Aortic smooth muscle cell (primary cell): ENCODE data around the gene PEX3. TPM values are rescaled to one million over a fixed set of nuclear protein-coding genes. Genes with fewer than 3 reads are reported as not detected.

Experiments
- total RNA-seq: library from RNA; depleted of rRNA; stranded (reverse); fragments of >200 nt; gene quantifications from 2 replicates; pipeline ENCODE4 v1.2.3, GENCODE V29; 2014

Gene PEX3
- total RNA-seq: 19.0 and 20.8 TPM in 2 replicates

GRCh38 chr6:143450453-143451371 is at the start of gene PEX3, which contains the start of gene ADAT2:
Gene PEX3, plus strand, starts transcription at chr6:143450805. Its CDS starts 238 bp downstream, at chr6:143451043.
Gene ADAT2, minus strand, starts transcription at chr6:143450695. Its CDS starts 37 bp downstream, at chr6:143450658.

GRCh38 chr6:143510991-143511891 is 60.6 kb downstream of the PEX3 start, which contains the start of gene FUCA2:
Gene FUCA2, minus strand, starts transcription at chr6:143511720. Its CDS starts 86 bp downstream, at chr6:143511634.

Other genes starting within 250 kb of the PEX3 start
- 2.9 and 3.3 TPM in 2 replicates for gene ADAT2, start 110 bp upstream of the PEX3 start, total RNA-seq
- gene FUCA2, start 60.9 kb downstream of the PEX3 start, total RNA-seq: 50.6 and 66.8 TPM in 2 replicates
- gene PHACTR2, start 227.2 kb downstream of the PEX3 start, total RNA-seq: 64.2 and 84.5 TPM in 2 replicates